ENCODE results near the gene ABR.
A peak's percentile ranks its signal among the peaks of the same experiment; 100 is the strongest.
"Not testable (repeated sequence)": the region's sequence is repeated elsewhere in the genome, so short reads cannot be mapped to it uniquely, and the experiment has no call there.

The ABR gene

GRCh38 chr17:1071103-1071825 is 108.5 kb downstream of the ABR start:
- no peak for DNase-seq (ENCODE audit: low spot score)

GRCh38 chr17:1070411-1070810 is 109.4 kb downstream of the ABR start:
- no peak for DNase-seq (ENCODE audit: low spot score)

- DNase-seq (ENCODE audit: low spot score): no peak
These were observed 109.9 kb downstream of the ABR start for GRCh38 chr17:1069847-1070246.

GRCh38 chr17:1068356-1068755 is 111.4 kb downstream of the ABR start:
- DNase-seq (ENCODE audit: low spot score): no peak

GRCh38 chr17:1067282-1067956 is 112.4 kb downstream of the ABR start:
- no peak for DNase-seq (ENCODE audit: low spot score)

- not testable (repeated sequence) for DNase-seq (ENCODE audit: low spot score)
These were observed 114.4 kb downstream of the ABR start for GRCh38 chr17:1065416-1065815.

GRCh38 chr17:1060991-1061390 is 118.8 kb downstream of the ABR start:
- peak; percentile 98 for DNase-seq (ENCODE audit: low spot score)

- no peak for DNase-seq (ENCODE audit: low spot score)
These were observed 120.5 kb downstream of the ABR start for GRCh38 chr17:1059131-1059795.

GRCh38 chr17:1058423-1059130 is 121.2 kb downstream of the ABR start:
- DNase-seq (ENCODE audit: low spot score): peak; percentile 40

- DNase-seq (ENCODE audit: low spot score): no peak
These were observed 123.0 kb downstream of the ABR start for GRCh38 chr17:1056761-1057160.

GRCh38 chr17:1055751-1056645 is 123.8 kb downstream of the ABR start:
- DNase-seq (ENCODE audit: low spot score): peak; percentile 88

GRCh38 chr17:1055231-1055630 is 124.5 kb downstream of the ABR start:
- DNase-seq (ENCODE audit: low spot score): no peak

GRCh38 chr17:1054656-1055055 is 125.1 kb downstream of the ABR start:
- no peak for DNase-seq (ENCODE audit: low spot score)

GRCh38 chr17:1053661-1054360 is 126.0 kb downstream of the ABR start:
- no peak for DNase-seq (ENCODE audit: low spot score)

GRCh38 chr17:1050996-1051925 is 128.5 kb downstream of the ABR start:
- DNase-seq (ENCODE audit: low spot score): no peak

- DNase-seq (ENCODE audit: low spot score): no peak
These were observed 129.4 kb downstream of the ABR start for GRCh38 chr17:1050246-1050995.

GRCh38 chr17:1049446-1050225 is 130.1 kb downstream of the ABR start:
- no peak for DNase-seq (ENCODE audit: low spot score)

- DNase-seq (ENCODE audit: low spot score): not testable (repeated sequence)
These were observed 131.2 kb downstream of the ABR start for GRCh38 chr17:1048516-1049115.

All from AG20443 (cell line).